Ecto neural progenitor cell (in vitro differentiated cells): ENCODE data around the gene VDR.

Experiments used
- DNase-seq: peaks from one replicate; pipeline ENCODE4 v3.0.0-alpha.2; 2018; ENCODE audit warnings: low spot score

The VDR gene

GRCh38 chr12:47793015-47793681, 111.6 kb downstream of the VDR start:
- DNase-seq: no peak

- DNase-seq: no peak
Measured at GRCh38 chr12:47791874-47792273, 112.9 kb downstream of the VDR start.
